GM23338 (cell line): ENCODE results near the gene XYLT1. TPM values are rescaled to one million over a fixed set of nuclear protein-coding genes. Genes with fewer than 3 reads are reported as not detected.

ENCODE experiments used
- ATAC-seq: fragments of 200-7000 bp; cut with Tn5 transposase; 3 replicates; pipeline ENCODE4 v1.9.1; 2020
- DNase-seq: peaks from one replicate; pipeline ENCODE4 v3.0.0-alpha.2; 2015; ENCODE audit warnings: low spot score
- H2AFZ ChIP-seq: fragments of 200-600 bp; sonication (generic); 2 replicates; pipeline ENCODE4 v1.8.0; 2016; ENCODE audit warnings: antibody characterized with exemption, mild to moderate bottlenecking, moderate library complexity
- H3F3A ChIP-seq: fragments of 200-600 bp; sonication (generic); replicated peaks from 2 replicates; pipeline ENCODE4 v1.8.0; 2017; ENCODE audit warnings: antibody characterized with exemption, mixed run types, low read depth
- H3K27ac ChIP-seq: fragments of 200-600 bp; sonication (generic); 2 replicates; pipeline ENCODE4 v1.6.1; 2016; ENCODE audit warnings: low read depth
- H3K27me3 ChIP-seq: fragments of 200-600 bp; sonication (generic); 2 replicates; pipeline ENCODE4 v1.8.0; 2016; ENCODE audit warnings: mild to moderate bottlenecking, mixed run types, moderate library complexity; ENCODE audit not compliant: insufficient read depth
- H3K36me3 ChIP-seq: fragments of 200-600 bp; sonication (generic); 2 replicates; pipeline ENCODE4 v1.8.0; 2016; ENCODE audit warnings: mild to moderate bottlenecking; ENCODE audit not compliant: insufficient read depth
- H3K4me1 ChIP-seq: fragments of 200-600 bp; sonication (generic); 2 replicates; pipeline ENCODE4 v1.8.0; 2016; ENCODE audit warnings: mild to moderate bottlenecking, moderate library complexity; ENCODE audit not compliant: insufficient read depth
- H3K4me2 ChIP-seq: fragments of 200-600 bp; sonication (generic); 2 replicates; pipeline ENCODE4 v1.7.1; 2017; ENCODE audit warnings: mixed run types
- H3K4me3 ChIP-seq: fragments of 200-600 bp; sonication (generic); 2 replicates; pipeline ENCODE4 v1.6.1; 2016; ENCODE audit warnings: mixed run types
- H3K79me2 ChIP-seq: fragments of 200-600 bp; sonication (generic); replicated peaks from 2 replicates; pipeline ENCODE4 v1.8.0; 2017; ENCODE audit warnings: mild to moderate bottlenecking; ENCODE audit not compliant: insufficient read depth
- H3K9me2 ChIP-seq: fragments of 200-600 bp; sonication (generic); 2 replicates; pipeline ENCODE4 v1.8.0; 2017; ENCODE audit not compliant: insufficient read depth
- H4K20me1 ChIP-seq: fragments of 200-600 bp; sonication (generic); replicated peaks from 2 replicates; pipeline ENCODE4 v1.8.0; 2017; ENCODE audit warnings: mild to moderate bottlenecking; ENCODE audit not compliant: insufficient read depth
- H3K27ac Mint-ChIP-seq: 2 replicates; pipeline ENCODE4 v1.8.0; 2020; ENCODE audit warnings: inconsistent platforms, mild to moderate bottlenecking, moderate library complexity, mixed read lengths
- H3K27me3 Mint-ChIP-seq: 3 replicates; pipeline ENCODE4 v1.8.0; 2022; ENCODE audit warnings: low read depth, mild to moderate bottlenecking, moderate library complexity, mixed read lengths, inconsistent platforms; ENCODE audit not compliant: insufficient read depth, poor library complexity
- H3K36me3 Mint-ChIP-seq: 3 replicates; pipeline ENCODE4 v1.8.0; 2021; ENCODE audit warnings: low read depth, mild to moderate bottlenecking, inconsistent platforms, moderate library complexity, mixed read lengths
- H3K4me1 Mint-ChIP-seq: 3 replicates; pipeline ENCODE4 v1.8.0; 2020; ENCODE audit warnings: mild to moderate bottlenecking, inconsistent platforms, mixed read lengths
- H3K4me3 Mint-ChIP-seq: 3 replicates; pipeline ENCODE4 v1.8.0; 2021; ENCODE audit warnings: moderate library complexity, mild to moderate bottlenecking, inconsistent platforms, mixed read lengths
- H3K9me3 Mint-ChIP-seq: 3 replicates; pipeline ENCODE4 v1.8.0; 2020; ENCODE audit warnings: moderate library complexity, mild to moderate bottlenecking, inconsistent platforms, mixed read lengths
- CREB1 ChIP-seq: fragments of 250-450 bp; sonication (Bioruptor Pico); IDR thresholded peaks from 2 replicates; pipeline ENCODE4 v1.5.0; 2020; ENCODE audit warnings: low read depth, mild to moderate bottlenecking, moderate library complexity
- CTCF ChIP-seq, 2 experiments: fragments of 200-600 bp in 1 of 2; sonication (generic) in 1 of 2; conservative IDR thresholded peaks; 2 replicates each; pipeline versions ENCODE4 v1.5.1 to v1.6.1; 2016 to 2017; ENCODE audit warnings: antibody characterized with exemption in 2 of 2, low read depth in 2 of 2, mild to moderate bottlenecking in 2 of 2, moderate library complexity in 1 of 2
- ETS1 ChIP-seq: IDR thresholded peaks from 2 replicates; pipeline ENCODE4 v1.6.1; 2016; ENCODE audit warnings: antibody characterized with exemption
- EZH2 ChIP-seq: fragments of 200-600 bp; sonication (generic); IDR thresholded peaks from one replicate; pipeline ENCODE4 v1.8.0; 2017; ENCODE audit warnings: antibody characterized with exemption, mild to moderate bottlenecking, low read depth; ENCODE audit not compliant: unreplicated experiment
- EZH2phosphoT487 ChIP-seq: fragments of 200-600 bp; sonication (generic); IDR thresholded peaks from one replicate; pipeline ENCODE4 v1.8.1; 2018; ENCODE audit warnings: antibody characterized with exemption; ENCODE audit not compliant: unreplicated experiment
- JUNB ChIP-seq: IDR thresholded peaks from one replicate; pipeline ENCODE4 v1.6.1; 2016; ENCODE audit warnings: antibody characterized with exemption; ENCODE audit not compliant: unreplicated experiment
- NANOG ChIP-seq: IDR thresholded peaks from 2 replicates; pipeline ENCODE4 v1.6.1; 2016; ENCODE audit warnings: antibody characterized with exemption, borderline replicate concordance
- POLR2AphosphoS5 ChIP-seq: IDR thresholded peaks from 2 replicates; pipeline ENCODE4 v1.6.1; 2016; ENCODE audit warnings: antibody characterized with exemption, low read depth
- REST ChIP-seq: IDR thresholded peaks from one replicate; pipeline ENCODE4 v1.6.1; 2018; ENCODE audit warnings: antibody characterized with exemption; ENCODE audit not compliant: unreplicated experiment
- STAT1 ChIP-seq: IDR thresholded peaks from one replicate; pipeline ENCODE4 v1.6.1; 2016; ENCODE audit warnings: antibody characterized with exemption; ENCODE audit not compliant: unreplicated experiment
- ZNF114 ChIP-seq: fragments of 250-450 bp; sonication (Bioruptor Pico); IDR thresholded peaks from 2 replicates; pipeline ENCODE4 v1.5.0; 2020; ENCODE audit warnings: mild to moderate bottlenecking, moderate library complexity
- ZNF331 ChIP-seq: fragments of 250-450 bp; sonication (Bioruptor Pico); IDR thresholded peaks from 2 replicates; pipeline ENCODE4 v1.5.0; 2020; ENCODE audit warnings: low read depth, mild to moderate bottlenecking, moderate library complexity
- polyA plus RNA-seq: library from polyadenylated mRNA; unstranded; fragments of >200 nt; fragmentation: Nextera tagmentation; extraction: Ambion mirVana; gene quantifications from 2 replicates; pipeline ENCODE4 v1.2.1, GENCODE V29; 2016
- total RNA-seq: library from RNA; depleted of rRNA; stranded (reverse); fragments of >200 nt; shearing (Covaris generic); gene quantifications from 2 replicates; pipeline ENCODE4 v1.2.3, GENCODE V29; 2014
- TF ChIP-seq, protein P1 (sequence below): fragments of 250-450 bp; sonication (Bioruptor Pico); IDR thresholded peaks from 2 replicates; pipeline ENCODE4 v1.5.0; 2020; ENCODE audit warnings: mild to moderate bottlenecking, moderate library complexity

XYLT1 gene
- total and polyA plus RNA-seq, 2 experiments from 2014 or later = 3.5 to 24.7 TPM

DNA sequence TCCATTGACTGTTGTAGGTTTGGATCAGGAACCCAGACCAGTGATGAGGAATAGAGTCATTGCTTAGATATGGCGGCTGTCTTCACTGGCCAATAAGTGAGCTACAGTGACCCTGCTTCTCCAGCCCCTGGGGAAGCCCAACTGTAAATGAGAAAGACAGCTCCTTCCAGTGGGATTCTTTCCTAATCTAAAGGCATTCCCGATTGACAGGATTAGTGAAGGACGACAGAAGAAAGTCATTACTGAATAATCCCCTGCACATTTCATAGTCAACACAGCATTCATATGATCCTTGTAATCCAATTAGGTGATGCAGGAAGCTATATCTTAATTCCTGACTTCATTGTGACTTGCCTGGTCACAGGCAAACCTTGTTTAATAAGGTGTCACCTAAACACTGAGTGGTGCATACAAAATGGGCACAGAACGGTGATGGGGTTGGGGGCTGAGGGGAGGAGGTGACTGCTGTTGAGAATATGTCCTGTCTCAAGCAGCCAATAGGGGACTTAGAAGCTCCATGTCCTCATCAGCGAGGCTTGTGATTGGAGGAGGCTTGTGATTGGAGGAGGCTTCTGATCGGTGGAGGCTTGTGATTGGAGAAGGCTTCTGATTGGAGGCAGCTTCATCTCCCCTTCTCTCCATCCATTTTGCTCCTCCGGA is 242.6 kb downstream of the XYLT1 start:
- peaks cover 3% of the 10 kb centered on the region; the same call in 1 of the 2 replicates for H3K4me1 ChIP-seq
- H3K9me2 ChIP-seq = no peaks in the 10 kb centered on the region
- TF ChIP-seq NANOG (no peak), CREB1 (no peak), STAT1 (no peak), ZNF331 (CRISPR knock-in tag) (no peak), ZNF114 (CRISPR knock-in tag) (no peak), JUNB (no peak), EZH2phosphoT487 (no peak), POLR2AphosphoS5 (no peak), ETS1 (no peak), EZH2 (no peak), REST (no peak), CTCF (conservative IDR thresholded peaks at IDR 0.05; ENCODE audit: low read depth in 2 of 2) (no peak)
- TF ChIP-seq, protein P1, sequence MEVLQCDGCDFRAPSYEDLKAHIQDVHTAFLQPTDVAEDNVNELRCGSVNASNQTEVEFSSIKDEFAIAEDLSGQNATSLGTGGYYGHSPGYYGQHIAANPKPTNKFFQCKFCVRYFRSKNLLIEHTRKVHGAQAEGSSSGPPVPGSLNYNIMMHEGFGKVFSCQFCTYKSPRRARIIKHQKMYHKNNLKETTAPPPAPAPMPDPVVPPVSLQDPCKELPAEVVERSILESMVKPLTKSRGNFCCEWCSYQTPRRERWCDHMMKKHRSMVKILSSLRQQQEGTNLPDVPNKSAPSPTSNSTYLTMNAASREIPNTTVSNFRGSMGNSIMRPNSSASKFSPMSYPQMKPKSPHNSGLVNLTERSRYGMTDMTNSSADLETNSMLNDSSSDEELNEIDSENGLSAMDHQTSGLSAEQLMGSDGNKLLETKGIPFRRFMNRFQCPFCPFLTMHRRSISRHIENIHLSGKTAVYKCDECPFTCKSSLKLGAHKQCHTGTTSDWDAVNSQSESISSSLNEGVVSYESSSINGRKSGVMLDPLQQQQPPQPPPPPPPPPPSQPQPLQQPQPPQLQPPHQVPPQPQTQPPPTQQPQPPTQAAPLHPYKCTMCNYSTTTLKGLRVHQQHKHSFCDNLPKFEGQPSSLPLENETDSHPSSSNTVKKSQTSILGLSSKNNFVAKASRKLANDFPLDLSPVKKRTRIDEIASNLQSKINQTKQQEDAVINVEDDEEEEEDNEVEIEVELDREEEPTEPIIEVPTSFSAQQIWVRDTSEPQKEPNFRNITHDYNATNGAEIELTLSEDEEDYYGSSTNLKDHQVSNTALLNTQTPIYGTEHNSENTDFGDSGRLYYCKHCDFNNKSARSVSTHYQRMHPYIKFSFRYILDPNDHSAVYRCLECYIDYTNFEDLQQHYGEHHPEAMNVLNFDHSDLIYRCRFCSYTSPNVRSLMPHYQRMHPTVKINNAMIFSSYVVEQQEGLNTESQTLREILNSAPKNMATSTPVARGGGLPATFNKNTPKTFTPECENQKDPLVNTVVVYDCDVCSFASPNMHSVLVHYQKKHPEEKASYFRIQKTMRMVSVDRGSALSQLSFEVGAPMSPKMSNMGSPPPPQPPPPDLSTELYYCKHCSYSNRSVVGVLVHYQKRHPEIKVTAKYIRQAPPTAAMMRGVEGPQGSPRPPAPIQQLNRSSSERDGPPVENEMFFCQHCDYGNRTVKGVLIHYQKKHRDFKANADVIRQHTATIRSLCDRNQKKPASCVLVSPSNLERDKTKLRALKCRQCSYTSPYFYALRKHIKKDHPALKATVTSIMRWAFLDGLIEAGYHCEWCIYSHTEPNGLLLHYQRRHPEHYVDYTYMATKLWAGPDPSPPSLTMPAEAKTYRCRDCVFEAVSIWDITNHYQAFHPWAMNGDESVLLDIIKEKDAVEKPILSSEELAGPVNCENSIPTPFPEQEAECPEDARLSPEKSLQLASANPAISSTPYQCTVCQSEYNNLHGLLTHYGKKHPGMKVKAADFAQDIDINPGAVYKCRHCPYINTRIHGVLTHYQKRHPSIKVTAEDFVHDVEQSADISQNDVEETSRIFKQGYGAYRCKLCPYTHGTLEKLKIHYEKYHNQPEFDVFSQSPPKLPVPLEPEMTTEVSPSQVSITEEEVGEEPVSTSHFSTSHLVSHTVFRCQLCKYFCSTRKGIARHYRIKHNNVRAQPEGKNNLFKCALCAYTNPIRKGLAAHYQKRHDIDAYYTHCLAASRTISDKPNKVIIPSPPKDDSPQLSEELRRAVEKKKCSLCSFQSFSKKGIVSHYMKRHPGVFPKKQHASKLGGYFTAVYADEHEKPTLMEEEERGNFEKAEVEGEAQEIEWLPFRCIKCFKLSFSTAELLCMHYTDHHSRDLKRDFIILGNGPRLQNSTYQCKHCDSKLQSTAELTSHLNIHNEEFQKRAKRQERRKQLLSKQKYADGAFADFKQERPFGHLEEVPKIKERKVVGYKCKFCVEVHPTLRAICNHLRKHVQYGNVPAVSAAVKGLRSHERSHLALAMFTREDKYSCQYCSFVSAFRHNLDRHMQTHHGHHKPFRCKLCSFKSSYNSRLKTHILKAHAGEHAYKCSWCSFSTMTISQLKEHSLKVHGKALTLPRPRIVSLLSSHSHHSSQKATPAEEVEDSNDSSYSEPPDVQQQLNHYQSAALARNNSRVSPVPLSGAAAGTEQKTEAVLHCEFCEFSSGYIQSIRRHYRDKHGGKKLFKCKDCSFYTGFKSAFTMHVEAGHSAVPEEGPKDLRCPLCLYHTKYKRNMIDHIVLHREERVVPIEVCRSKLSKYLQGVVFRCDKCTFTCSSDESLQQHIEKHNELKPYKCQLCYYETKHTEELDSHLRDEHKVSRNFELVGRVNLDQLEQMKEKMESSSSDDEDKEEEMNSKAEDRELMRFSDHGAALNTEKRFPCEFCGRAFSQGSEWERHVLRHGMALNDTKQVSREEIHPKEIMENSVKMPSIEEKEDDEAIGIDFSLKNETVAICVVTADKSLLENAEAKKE (CRISPR knock-in tag) = no peak
- peaks cover 14% of the 10 kb centered on the region for H3K4me1 Mint-ChIP-seq
- H3K4me3 ChIP-seq = no peak overlapping the region
- no peaks in the 10 kb centered on the region for H3K36me3 ChIP-seq
- no peaks in the 10 kb centered on the region; the same call in 2 of the 3 replicates for H3K36me3 Mint-ChIP-seq
- H3K9me3 Mint-ChIP-seq = no peaks in the 10 kb centered on the region
- ATAC-seq = no peak
- H3K27me3 Mint-ChIP-seq = peaks cover 2% of the 10 kb centered on the region
- no peak overlapping the region for H3K27ac ChIP-seq
- H3K27me3 ChIP-seq = no peaks in the 10 kb centered on the region
- no peak for DNase-seq
- no peaks in the 10 kb centered on the region for H3K79me2 ChIP-seq
- no peak overlapping the region for H2AFZ ChIP-seq
- no peak overlapping the region for H3K27ac Mint-ChIP-seq
- no peak overlapping the region for H3K4me3 Mint-ChIP-seq
- H3F3A ChIP-seq = no peaks in the 10 kb centered on the region
- H3K4me2 ChIP-seq = no peak overlapping the region
- peaks cover 12% of the 10 kb centered on the region for H4K20me1 ChIP-seq
